NCI-H1048 (cell line): Measurements from ENCODE around the gene TCF23.

Experiments used
- DNase-seq: peaks from one replicate; lab custom pipeline; 2025; lab: John Stamatoyannopoulos, UW

TCF23 gene

DNA sequence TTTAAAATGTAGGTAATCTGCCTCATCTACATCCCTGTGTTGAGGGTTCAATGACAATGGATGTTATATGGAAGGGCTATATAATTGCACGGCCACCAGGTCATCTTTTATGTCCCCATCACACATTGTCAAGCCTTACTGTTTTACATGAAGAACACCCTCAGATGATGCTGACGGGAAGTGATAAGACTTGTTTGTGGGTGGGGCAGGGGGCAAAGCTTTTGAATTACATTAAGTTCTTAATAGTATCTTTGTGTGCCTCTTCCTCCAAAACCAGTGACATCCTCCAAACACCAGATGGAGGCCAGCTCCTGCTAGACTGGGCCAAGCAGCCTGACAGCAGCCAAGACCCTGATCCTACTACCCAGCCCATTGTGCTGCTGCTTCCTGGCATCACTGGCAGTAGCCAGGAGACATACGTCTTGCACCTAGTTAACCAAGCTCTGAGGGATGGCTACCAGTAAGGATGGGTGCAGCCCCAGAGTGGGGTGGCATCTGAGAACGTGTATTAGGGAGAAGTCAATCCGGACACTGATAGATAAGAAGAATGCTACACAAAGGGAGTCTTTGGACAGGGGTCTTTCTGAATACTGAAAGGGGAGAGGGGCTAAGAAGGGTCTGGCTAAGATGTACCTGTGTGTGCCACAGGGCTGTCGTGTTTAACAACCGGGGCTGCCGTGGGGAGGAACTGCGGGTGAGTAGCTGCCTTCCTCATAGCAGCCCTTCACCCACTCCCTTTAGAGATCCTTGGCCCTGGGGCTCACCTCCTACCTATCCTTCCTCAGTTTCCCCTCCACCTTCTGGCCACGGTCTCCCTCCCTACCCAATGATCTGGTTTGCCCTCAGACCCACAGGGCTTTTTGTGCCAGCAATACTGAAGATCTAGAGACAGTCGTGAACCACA lies 19.9 kb upstream of the TCF23 start:
- no peak for DNase-seq

DNA sequence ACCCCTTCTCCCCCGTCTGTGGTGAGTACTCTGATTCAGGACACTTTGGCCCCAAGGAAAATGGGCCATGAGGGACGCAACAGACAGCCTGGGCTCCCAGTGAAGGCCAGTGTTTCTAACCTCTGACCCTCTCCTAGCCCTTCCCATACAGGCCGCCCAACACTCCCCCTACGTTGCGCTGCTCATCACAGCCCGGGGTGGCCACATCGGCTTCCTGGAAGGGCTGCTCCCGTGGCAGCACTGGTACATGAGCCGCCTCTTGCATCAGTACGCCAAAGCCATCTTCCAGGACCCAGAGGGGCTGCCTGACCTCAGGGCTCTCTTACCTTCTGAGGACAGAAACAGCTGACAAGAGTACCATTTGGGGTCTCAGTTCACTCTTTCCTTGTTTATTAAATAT lies 18.4 kb upstream of the TCF23 start:
- DNase-seq, result no peak

DNA sequence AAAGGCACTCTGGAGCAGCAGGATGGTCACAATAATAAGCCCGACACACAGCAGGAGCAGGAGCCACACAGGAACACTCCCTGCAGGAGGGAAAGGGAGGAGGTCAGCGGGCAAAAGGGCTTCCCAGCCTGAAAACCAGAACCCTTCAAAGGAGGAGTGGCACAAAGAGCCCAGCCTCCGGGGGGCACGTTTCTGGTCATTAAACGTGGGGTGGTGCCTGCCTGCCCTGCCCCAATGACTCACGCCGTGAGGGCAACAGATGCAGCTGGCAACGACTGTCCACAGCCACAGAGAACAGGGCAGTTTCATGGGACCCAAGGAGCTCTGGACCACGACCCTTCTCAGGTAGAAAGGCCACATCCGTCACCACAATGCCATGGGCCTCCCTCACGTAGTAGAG lies 17.4 kb upstream of the TCF23 start:
- DNase-seq, result no peak

DNA sequence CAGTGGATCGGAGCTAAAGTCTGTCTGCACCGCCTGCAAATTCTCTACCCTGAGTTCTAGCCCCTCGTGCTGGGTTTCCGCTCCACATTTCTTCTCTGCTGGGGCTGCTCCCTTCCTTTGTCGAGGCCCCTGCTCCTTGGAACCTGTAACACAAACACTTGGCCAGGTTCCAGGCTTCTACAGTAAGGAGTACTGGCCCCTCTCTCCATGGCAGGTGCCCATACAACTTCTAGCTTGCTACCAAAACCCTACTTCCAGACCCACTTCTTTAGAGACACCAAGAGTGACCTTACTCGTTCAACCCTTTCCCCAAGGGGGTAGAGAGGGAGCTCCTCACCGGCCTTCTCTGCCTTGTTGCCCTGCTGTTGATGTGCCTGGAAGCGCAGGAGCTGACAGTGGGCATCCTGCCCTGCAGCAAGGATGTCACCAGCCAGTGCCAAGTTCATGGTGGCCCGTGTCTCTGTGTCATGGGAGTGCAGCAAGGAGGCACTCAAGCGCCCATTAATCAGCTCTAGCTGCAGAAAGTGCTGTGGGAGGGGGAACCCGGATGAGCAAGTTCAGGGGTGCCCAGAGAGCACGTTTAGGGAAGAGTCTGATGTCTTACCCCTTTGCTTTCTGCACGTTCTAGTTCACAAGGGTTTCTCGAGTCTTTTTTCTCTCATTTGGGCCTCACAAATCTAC lies 15.5 kb upstream of the TCF23 start:
- DNase-seq, result no peak

DNA sequence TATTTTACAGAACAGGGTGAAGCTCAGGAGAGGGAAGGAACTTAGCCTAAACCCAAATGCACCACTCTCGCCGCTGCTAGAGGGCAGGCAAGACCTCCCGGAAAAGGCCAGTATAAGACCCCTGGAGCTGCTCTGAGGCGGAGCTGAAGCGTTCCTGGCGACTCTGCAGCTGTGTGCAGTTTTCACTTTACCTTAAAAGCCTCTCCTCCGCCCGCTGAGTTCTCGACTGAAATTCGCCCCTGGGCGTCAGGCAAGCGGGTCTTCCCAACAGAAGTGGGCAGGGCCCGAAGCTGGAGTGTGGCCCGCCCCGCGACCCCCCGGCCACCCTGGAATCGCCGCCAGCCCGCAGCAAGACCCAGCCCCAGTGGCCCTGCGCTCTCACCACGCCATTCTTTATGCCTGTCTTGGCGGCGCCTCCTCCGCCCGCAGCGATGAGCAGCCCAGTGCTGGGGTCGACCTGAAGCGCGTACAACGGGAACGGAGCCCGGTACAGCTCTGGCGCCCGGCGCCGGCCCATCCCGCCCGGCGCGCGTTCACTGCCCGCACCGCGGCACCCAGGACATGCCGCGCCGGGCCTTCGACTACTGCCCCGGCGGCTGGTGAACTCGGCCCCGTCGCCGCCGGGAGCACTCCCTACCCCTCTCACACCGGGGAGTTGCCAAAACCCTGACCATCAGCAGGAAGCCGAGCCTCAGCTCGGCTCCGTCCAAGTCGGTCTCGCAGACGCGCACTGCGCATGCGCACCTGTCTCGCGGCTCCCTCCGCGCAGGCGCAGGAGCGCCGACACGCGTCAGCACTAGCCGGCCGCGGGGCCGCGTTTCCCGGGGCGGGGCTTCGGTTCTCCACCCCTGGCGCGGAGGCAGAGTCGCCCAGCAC lies 14.7 kb upstream of the TCF23 start, which contains the start of gene PREB:
Gene PREB, minus strand, starts transcription at position 732 of the 876 bp plus-strand sequence. Its CDS starts 215 bp downstream, at position 517.
- peak; percentile 90 for DNase-seq

DNA sequence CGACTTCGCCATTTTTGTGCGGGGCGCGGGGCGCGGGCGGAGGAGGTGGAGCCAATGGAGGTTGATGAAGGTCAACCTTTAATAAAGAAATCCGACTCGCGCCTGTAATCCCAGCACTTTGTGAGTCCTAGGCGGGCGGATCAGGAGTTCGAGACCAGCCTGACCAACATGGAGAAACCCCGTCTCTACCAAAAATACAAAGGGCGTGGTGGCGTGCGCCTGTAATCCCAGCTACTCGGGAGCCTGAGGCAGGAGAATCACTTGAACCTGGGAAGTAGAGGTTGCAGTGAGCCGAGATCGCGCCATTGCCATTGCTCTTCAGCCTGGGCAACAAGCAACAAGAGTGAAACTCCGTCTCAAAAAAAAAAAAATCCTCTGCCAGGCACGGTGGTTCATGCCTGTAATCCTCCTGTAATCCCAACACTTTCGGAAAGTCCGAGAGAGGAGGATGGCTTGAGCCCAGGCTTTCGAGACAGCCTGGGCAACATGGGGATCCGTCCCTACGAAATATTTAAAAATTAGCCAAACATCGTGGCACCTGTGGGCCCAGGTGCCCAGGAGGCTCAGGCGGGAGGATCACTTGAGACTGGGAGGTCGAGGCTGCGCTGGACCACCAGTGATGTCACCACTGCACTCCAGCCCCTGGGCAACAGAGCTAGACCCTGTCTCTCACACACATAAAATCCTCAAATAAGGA lies 13.9 kb upstream of the TCF23 start:
- DNase-seq, result no peak

DNA sequence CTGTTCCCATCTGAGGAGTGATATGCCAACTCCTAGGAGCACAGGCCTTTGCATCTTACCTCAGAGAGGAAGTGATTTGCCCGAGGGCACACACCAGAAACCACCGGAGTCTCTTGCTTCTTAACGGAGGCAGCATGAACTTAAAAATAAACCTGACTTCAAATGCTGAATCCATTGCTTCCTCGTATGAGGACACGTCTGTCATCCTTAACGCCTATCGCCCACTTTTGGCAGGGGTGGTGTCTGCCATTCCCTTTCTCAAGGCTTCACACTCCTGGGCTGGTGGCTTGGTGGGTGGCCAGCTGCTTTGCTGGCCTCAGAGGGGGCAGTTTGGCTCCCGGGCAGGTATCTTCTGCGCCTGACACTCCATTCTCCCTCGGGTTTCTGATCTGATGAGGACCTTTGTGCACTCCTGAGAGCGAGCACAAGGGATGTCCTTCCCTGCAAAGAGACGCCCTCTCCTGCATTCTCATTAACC lies 13.3 kb upstream of the TCF23 start:
- DNase-seq, result no peak

DNA sequence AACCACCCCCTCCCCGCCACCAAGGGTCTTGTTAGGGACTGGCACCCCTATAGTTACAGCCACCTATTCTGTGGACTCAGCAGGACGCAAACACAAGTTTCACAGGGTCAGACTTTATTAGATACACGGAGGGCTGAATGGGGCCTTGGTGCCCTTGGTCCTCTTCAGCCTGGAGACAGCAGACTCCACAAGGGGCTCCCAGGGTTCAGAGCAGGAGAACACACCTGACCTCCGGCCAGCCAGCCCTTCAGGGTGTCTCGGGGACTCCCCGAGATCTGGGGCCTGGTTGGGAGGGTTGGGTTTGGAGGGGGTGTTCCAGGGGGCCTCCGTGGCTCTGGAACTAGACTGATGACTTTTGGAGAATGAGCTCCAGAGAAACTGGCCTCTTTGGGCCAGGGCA lies 12.1 kb upstream of the TCF23 start:
- no peak for DNase-seq

DNA sequence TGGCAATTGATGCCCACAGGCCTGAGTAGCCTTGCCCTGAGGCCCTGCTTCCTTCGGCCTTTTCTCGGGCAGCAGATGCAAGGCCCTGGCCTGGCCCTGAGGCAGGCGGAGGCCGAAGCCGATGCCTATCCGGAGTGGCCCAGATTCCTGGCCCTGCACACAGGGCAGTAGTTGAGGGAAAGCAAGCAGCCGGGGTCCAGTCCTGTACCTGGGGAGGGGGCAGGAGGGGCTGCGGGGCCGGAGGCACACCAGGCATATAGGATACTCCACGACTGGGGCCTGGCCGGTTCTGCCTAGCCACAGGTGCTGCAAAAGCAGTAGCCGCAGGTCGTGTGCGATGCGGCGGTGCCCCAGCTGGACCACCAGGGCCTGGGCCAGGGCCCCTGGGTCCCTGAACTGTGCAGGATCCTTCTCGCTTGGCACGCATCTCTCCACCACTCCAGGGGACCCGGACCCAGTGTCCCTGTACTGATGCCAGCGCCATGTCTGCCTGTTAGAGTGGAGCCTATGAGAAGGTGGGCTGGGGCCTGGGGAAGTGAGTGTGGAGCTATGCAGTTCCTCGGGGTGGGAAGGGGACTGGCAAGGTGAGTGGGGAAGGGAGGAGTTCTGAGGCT lies 11.4 kb upstream of the TCF23 start:
- DNase-seq, result no peak

DNA sequence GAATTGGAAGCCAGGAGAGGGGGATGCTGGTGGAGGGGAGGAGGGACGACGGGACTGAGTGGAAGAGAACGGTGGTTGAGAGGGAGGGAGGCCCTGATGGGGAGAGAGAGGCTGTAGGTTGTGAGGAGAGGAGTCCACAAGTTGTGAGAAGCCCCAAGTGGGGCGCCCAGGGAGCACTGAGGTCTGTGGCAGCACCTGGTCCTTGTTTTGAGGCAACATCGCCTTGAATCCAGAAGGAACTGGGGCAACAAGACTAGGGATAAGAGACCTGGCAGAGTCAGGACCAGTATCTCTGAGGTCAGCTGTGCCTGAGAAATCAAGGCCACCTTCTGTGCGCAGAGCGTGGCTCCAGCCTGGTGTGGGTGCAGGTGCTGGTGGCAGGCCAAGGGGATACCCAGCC lies 10.7 kb upstream of the TCF23 start:
- DNase-seq, result no peak

DNA sequence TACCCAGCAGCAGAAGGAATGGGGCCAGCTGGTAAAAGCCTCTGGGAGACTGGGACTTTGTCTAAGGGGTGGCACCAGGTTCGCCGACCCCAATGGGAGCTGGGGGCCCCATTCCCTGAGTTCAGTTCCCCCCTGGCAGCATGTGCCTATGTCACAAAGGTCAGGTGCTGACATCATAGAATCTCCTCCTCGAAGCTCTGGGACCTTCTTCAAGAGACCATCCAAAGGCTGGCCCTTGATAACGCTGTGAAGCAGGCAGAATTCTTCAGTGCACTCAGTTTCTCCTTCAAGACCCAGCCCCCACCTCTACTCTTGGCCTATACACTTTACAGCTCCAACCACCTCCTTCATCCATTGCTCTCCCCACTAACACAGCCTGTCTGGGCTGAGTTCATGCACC lies 9.5 kb upstream of the TCF23 start, which contains the start of gene PRR30:
Gene PRR30, minus strand, starts transcription at position 101 of the 400 bp plus-strand sequence. CDS start 1,081 bp downstream, outside the sequence.
- DNase-seq, result no peak

DNA sequence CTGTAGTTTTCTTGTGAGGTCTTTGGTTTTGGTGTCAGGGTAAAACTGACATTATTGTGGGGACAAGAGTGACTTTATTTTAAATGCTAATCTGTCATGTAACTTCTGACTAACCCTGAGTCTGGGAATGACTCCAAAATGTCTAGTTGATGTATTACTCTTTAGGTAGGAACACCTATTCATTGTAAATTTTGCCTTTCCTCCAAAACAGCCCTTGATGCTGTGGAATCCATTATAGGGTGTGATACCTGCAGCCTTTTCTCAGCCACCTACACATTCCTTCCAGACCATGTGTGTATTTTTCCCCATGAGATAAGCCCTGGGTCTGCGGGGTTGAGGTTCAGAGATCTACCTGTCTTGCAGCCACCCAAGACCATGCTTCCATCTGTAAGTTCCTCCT lies 5.5 kb upstream of the TCF23 start:
- no peak for DNase-seq

DNA sequence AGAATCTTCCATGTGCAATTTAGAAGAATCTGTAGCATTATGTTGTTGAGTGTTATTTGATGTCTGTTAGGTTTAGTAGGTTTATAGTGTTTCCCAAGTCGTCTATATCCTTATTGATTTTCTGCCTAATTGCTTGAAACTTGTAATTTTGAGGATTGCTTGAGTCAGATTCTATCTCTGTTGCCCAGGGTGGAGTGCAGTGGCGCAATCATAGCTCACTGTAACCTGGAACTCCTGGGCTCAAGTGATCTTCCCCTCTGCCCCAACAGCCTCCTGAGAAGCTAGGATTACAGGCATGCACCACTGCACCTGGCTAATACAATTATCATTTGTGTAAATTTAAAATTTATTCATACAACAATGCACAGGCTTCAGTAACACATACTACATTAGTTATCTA lies 3.1 kb upstream of the TCF23 start:
- DNase-seq, result no peak

DNA sequence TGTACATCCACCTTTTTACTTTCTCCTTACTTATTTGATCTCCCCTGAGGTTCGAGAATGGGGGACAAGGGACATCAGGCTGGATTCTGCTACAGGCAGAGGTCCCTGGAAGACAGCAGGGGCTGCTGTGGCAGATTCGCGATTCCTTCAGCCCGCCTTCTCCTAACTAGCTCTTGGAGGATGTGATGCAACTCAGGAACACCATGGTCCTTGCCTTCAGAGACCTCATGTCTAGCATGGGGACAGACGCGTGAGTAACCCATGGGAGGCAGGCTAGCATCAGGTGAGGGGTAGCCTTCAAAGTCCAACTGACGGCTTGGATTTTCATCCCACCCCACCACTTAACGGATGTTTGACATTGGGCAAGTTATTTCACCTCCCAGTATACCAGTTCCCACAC lies 869 bp upstream of the TCF23 start:
- DNase-seq, result no peak

DNA sequence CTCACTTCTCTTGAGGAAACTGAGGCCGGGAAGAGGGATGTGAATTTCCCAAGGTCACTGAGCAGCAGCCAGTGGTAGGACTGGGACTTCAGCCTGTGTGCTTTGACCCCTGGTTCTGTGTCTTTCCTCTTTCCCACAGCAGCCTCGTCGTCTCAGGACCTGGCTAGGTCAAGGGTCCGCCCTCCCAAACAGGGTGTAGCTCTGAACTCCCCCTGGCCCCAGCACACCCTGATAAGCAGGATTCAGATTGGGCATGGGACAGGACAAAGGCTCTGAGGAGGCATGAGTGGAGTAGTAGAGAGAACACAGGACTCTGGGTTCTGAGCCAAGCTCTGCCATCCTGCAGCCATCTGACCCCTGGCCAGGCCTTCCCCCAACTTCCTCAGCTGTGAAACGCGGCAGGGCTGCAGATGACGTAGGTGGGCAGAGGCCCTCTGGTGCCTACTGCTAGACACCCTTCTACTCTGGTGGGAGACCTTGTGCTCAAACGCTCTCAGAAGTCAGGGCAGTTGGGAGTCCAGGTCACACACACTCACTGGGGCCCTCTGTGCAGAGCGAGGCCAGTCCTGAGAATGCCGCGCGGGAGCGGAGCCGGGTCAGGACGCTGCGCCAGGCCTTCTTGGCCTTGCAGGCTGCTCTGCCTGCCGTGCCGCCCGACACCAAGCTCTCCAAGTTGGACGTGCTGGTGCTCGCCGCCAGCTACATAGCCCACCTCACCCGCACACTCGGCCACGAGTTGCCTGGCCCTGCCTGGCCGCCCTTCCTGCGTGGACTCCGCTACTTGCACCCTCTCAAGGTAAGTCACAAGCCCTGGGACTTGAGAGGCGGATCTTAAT lies 984 bp downstream of the TCF23 start:
- DNase-seq, result no peak

DNA sequence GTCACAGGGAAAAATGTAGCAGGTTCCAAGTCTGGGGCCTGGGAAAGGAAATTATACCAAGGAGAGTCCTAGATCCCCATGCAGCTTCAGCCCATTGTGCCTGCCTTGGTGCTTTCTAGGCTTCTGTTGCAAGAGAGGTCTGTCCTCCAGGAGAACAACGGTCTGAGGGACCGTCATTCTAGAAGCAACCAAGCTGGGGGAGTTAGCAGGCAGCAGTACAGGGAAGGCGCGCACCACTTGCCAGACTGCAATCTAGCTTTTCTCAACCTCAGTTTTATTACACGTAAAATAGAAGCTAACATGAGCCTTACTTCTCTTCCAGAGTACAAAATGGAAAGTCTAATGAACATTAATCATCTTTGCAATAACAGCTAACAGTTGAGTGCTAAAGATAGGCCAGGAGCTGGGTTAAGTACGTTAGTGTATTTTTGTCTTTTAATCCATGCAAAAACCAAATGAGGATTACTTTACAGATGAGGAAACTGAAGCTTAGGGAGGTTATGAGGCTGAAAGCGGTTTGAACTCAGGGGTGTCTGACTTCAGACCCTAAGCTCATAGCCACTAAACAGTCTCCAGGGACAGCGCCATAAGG lies 1.9 kb downstream of the TCF23 start:
- DNase-seq, result no peak

DNA sequence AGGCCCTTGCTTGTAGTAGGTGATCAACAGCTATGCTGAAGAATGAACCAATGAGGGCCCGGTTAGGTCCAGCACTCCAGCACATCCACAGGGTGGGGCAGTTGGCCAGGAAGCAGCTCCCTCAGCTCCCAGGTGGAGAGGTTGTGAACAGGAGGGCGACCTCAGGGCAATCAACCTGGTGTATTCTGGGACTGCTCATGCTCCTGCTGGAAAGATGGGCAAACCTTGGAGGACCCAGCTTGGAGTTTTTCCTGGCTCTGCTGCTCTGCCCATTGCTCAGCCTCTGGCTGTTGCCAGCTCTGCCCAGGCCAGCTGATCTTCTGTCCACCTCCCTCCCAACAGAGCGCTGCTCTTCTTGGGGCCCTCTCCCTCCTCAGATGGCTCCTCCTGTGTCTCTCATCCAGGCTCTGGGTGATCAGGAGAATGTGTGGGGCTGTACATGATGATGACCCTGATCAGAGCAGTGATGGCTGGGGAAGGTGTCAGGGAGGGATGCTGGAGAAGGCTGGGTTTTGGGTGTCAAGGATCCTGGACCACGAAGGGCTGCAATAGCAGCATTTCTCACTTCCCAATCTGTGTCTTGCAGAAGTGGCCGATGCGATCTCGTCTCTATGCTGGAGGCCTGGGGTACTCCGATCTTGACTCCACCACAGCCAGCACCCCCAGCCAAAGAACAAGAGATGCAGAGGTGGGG lies 3.4 kb downstream of the TCF23 start:
- DNase-seq, result no peak

DNA sequence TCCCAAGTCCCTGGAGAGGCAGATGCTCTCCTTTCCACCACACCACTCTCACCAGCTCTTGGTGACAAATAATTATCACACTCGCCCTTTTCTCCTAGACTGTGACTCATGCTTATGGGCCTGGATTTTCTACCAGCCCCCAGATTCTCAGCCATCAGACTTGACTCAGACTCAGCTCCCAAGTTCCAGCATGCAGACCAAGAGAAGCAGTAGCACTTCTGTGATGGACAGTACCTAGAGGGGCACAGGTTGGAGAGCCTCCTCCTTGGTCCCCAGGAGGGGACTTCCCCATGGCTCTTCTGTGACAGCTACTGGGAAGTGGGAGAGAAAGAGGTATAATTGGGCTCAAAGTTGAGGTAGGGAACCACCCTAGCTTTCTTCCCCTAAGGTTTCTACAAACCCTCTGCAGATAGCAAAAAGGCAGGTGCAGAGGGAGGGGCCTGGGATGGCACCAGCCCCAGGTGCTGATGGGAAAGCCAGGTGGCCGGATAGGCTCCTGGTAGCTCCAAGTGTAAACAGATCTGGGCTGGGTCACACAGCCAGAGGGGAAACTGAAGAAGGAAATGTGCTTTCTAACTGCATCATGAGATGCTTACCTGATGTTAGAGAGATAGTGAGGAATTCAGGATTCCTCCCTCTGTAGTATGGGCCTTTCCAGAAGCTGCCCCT lies 4.1 kb downstream of the TCF23 start:
- no peak for DNase-seq

DNA sequence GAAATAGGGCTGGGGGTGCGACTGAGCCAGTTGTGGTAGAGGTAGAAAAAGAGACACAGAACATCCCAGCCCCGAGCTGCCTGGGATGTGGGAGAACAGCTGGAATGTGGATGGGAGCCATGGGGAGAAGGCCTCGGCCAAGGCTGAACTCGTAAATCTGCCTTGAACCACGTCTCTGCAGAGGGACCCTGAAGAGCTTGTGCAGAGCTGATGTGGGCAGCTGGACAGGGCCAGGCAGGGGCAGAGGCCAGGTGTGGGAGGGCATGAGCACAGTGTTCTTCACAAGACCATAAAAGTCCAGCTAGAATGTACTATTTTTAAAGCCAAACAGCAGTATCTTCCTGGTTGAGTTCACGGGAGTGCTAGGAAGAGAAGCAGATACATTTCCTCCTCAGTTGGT lies 5.7 kb downstream of the TCF23 start:
- DNase-seq, result no peak
